HEK293 (cell line): ENCODE data around the gene TDRD10.

ENCODE experiments used
- CTCF ChIA-PET: fragments of 350-600 bp; formaldehyde crosslinking; extraction: SDS; loops from one replicate; lab custom pipeline; 2021; ENCODE audit warnings: antibody characterized with exemption; lab: Yijun Ruan, JAX
- POLR2A ChIA-PET: fragments of 300-600 bp; formaldehyde crosslinking; extraction: SDS; loops from one replicate; lab custom pipeline; 2020; ENCODE audit warnings: antibody characterized with exemption, inconsistent platforms; lab: Yijun Ruan, JAX
- H3K27ac ChIP-seq: fragments of 200-500 bp; sonication (Bioruptor generic); 2 replicates; pipeline ENCODE4 v1.5.1; 2014; ENCODE audit warnings: low read depth, low read length, control low read depth, inconsistent platforms; ENCODE audit errors: extremely low read depth
- H3K36me3 ChIP-seq, 2 experiments: fragments of 200-500 bp in 1 of 2; sonication (Bioruptor generic) in 1 of 2; 1 replicate in 1 of 2; 2 replicates in 1 of 2; pipeline ENCODE4 v1.5.1; 2014 to 2017; ENCODE audit warnings: inconsistent platforms in 2 of 2, low read length in 2 of 2; ENCODE audit not compliant: control insufficient read depth in 2 of 2, insufficient read depth in 1 of 2
- H3K4me1 ChIP-seq: fragments of 200-500 bp; sonication (Bioruptor generic); 2 replicates; pipeline ENCODE4 v1.5.1; 2014; ENCODE audit warnings: mild to moderate bottlenecking, low read length, inconsistent platforms; ENCODE audit not compliant: control insufficient read depth, insufficient read depth
- H3K4me3 ChIP-seq: 2 replicates; pipeline ENCODE4 v1.5.1; 2011; ENCODE audit warnings: low read depth, mild to moderate bottlenecking, control low read depth, low read length, moderate library complexity
- H3K9me3 ChIP-seq: fragments of 200-500 bp; sonication (Bioruptor generic); 2 replicates; pipeline ENCODE4 v1.5.1; 2014; ENCODE audit warnings: low read depth, low read length, inconsistent platforms; ENCODE audit not compliant: control insufficient read depth, insufficient read depth
- KLF16 ChIP-seq: fragments of 450-650 bp; formaldehyde crosslinking; IDR thresholded peaks from 2 replicates; pipeline ENCODE4 v1.5.1; 2017; ENCODE audit warnings: missing biosample characterization, missing genetic modification characterization
- KLF9 ChIP-seq: fragments of 450-650 bp; formaldehyde crosslinking; IDR thresholded peaks from 2 replicates; pipeline ENCODE4 v1.5.1; 2016; ENCODE audit warnings: missing biosample characterization, missing genetic modification characterization, low read depth
- MYNN ChIP-seq: fragments of 450-650 bp; formaldehyde crosslinking; IDR thresholded peaks from 2 replicates; pipeline ENCODE4 v1.5.1; 2016; ENCODE audit warnings: missing biosample characterization, missing genetic modification characterization, borderline replicate concordance
- YY1 ChIP-seq: fragments of 450-650 bp; formaldehyde crosslinking; IDR thresholded peaks from 2 replicates; pipeline ENCODE4 v1.5.1; 2018; ENCODE audit warnings: missing biosample characterization, missing genetic modification characterization
- YY2 ChIP-seq: fragments of 450-650 bp; formaldehyde crosslinking; IDR thresholded peaks from 2 replicates; pipeline ENCODE4 v1.5.1; 2016; ENCODE audit warnings: missing biosample characterization, missing genetic modification characterization
- ZBTB20 ChIP-seq: fragments of 450-650 bp; formaldehyde crosslinking; IDR thresholded peaks from 2 replicates; pipeline ENCODE4 v1.5.1; 2016; ENCODE audit warnings: missing biosample characterization, missing genetic modification characterization
- ZBTB21 ChIP-seq: fragments of 450-650 bp; formaldehyde crosslinking; IDR thresholded peaks from 2 replicates; pipeline ENCODE4 v1.5.1; 2017; ENCODE audit warnings: missing biosample characterization, missing genetic modification characterization
- ZBTB8A ChIP-seq: fragments of 450-650 bp; formaldehyde crosslinking; IDR thresholded peaks from 2 replicates; pipeline ENCODE4 v1.5.1; 2016; ENCODE audit warnings: missing biosample characterization, missing genetic modification characterization
- ZIC2 ChIP-seq: fragments of 450-650 bp; formaldehyde crosslinking; IDR thresholded peaks from 2 replicates; pipeline ENCODE4 v1.5.1; 2016; ENCODE audit warnings: missing biosample characterization, missing genetic modification characterization
- ZNF140 ChIP-seq: fragments of 450-650 bp; formaldehyde crosslinking; IDR thresholded peaks from 2 replicates; pipeline ENCODE4 v1.5.1; 2016; ENCODE audit warnings: missing biosample characterization, missing genetic modification characterization
- ZNF169 ChIP-seq: fragments of 450-650 bp; formaldehyde crosslinking; IDR thresholded peaks from 2 replicates; pipeline ENCODE4 v1.5.1; 2016; ENCODE audit warnings: missing biosample characterization, missing genetic modification characterization
- ZNF174 ChIP-seq: fragments of 450-650 bp; formaldehyde crosslinking; IDR thresholded peaks from 2 replicates; pipeline ENCODE4 v1.5.0; 2017; ENCODE audit warnings: missing biosample characterization, mild to moderate bottlenecking, missing genetic modification characterization
- ZNF175 ChIP-seq: fragments of 450-650 bp; formaldehyde crosslinking; IDR thresholded peaks from 2 replicates; pipeline ENCODE4 v1.5.1; 2016; ENCODE audit warnings: missing biosample characterization, missing genetic modification characterization
- ZNF19 ChIP-seq: fragments of 450-650 bp; formaldehyde crosslinking; IDR thresholded peaks from 2 replicates; pipeline ENCODE4; 2016; ENCODE audit warnings: missing biosample characterization, missing genetic modification characterization, low read depth
- ZNF202 ChIP-seq: fragments of 450-650 bp; formaldehyde crosslinking; IDR thresholded peaks from 2 replicates; pipeline ENCODE4 v1.5.1; 2016; ENCODE audit warnings: missing biosample characterization, missing genetic modification characterization, borderline replicate concordance
- ZNF214 ChIP-seq: fragments of 450-650 bp; formaldehyde crosslinking; IDR thresholded peaks from 2 replicates; pipeline ENCODE4 v1.5.1; 2017; ENCODE audit warnings: missing biosample characterization, mild to moderate bottlenecking, missing genetic modification characterization, borderline replicate concordance
- ZNF23 ChIP-seq: fragments of 450-650 bp; formaldehyde crosslinking; IDR thresholded peaks from 2 replicates; pipeline ENCODE4 v1.5.1; 2016; ENCODE audit warnings: missing biosample characterization, missing genetic modification characterization, borderline replicate concordance
- ZNF416 ChIP-seq: fragments of 450-650 bp; formaldehyde crosslinking; IDR thresholded peaks from 2 replicates; pipeline ENCODE4 v1.5.1; 2016; ENCODE audit warnings: missing biosample characterization, missing genetic modification characterization
- ZNF473 ChIP-seq: fragments of 450-650 bp; formaldehyde crosslinking; IDR thresholded peaks from 2 replicates; pipeline ENCODE4 v1.5.1; 2017; ENCODE audit warnings: missing biosample characterization, missing genetic modification characterization
- ZNF488 ChIP-seq: fragments of 450-650 bp; formaldehyde crosslinking; IDR thresholded peaks from 2 replicates; pipeline ENCODE4 v1.5.1; 2016; ENCODE audit warnings: missing biosample characterization, missing genetic modification characterization
- ZNF596 ChIP-seq: fragments of 450-650 bp; IDR thresholded peaks from 2 replicates; pipeline ENCODE4 v1.5.0; 2018; ENCODE audit warnings: missing biosample characterization, mild to moderate bottlenecking, missing genetic modification characterization, moderate library complexity
- ZNF624 ChIP-seq: fragments of 450-650 bp; formaldehyde crosslinking; IDR thresholded peaks from 2 replicates; pipeline ENCODE4 v1.5.1; 2017; ENCODE audit warnings: missing biosample characterization, missing genetic modification characterization
- ZNF645 ChIP-seq: fragments of 450-650 bp; formaldehyde crosslinking; IDR thresholded peaks from 2 replicates; pipeline ENCODE4; 2016; ENCODE audit warnings: missing biosample characterization, missing genetic modification characterization
- ZNF677 ChIP-seq: fragments of 450-650 bp; IDR thresholded peaks from 2 replicates; pipeline ENCODE4 v1.5.0; 2018; ENCODE audit warnings: missing biosample characterization, mild to moderate bottlenecking, missing genetic modification characterization, moderate library complexity
- ZNF747 ChIP-seq: fragments of 450-650 bp; formaldehyde crosslinking; IDR thresholded peaks from 2 replicates; pipeline ENCODE4 v1.5.1; 2016; ENCODE audit warnings: missing biosample characterization, missing genetic modification characterization
- ZNF830 ChIP-seq: fragments of 450-650 bp; IDR thresholded peaks from 2 replicates; pipeline ENCODE4 v1.5.0; 2018; ENCODE audit warnings: missing biosample characterization, missing genetic modification characterization, low read depth, mild to moderate bottlenecking, moderate library complexity
- ZSCAN4 ChIP-seq: fragments of 450-650 bp; formaldehyde crosslinking; IDR thresholded peaks from 2 replicates; pipeline ENCODE4 v1.5.1; 2017; ENCODE audit warnings: missing biosample characterization, missing genetic modification characterization
- TF ChIP-seq, protein P1 (sequence below): fragments of 450-650 bp; formaldehyde crosslinking; IDR thresholded peaks from 2 replicates; pipeline ENCODE4 v1.5.1; 2016; ENCODE audit warnings: missing biosample characterization, missing genetic modification characterization
- TF ChIP-seq, protein P2 (sequence below): fragments of 450-650 bp; formaldehyde crosslinking; IDR thresholded peaks from 2 replicates; pipeline ENCODE4 v1.5.1; 2017; ENCODE audit warnings: missing biosample characterization, missing genetic modification characterization
- TF ChIP-seq, protein P3 (sequence below): fragments of 450-650 bp; formaldehyde crosslinking; IDR thresholded peaks from 2 replicates; pipeline ENCODE4 v1.5.1; 2017; ENCODE audit warnings: missing biosample characterization, missing genetic modification characterization

The TDRD10 gene

DNA sequence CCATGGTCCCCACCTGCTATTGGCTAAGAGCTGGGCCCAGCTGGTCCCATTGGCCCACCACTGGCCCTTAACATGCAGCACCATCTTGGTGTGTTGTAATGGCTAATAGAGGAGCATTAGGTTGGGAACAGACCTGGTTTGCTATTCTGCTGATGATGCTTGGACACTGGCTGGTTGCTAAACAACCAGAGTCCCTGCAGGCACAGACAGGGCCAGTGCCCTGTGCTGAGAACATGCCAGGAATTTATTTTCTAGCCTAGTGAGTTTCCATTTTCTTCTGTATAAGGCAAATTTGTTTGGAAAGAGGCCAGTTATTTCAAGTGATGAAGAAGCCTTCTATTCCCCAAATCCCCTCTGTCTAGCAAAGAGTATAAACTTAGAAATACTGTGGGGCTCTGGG lies 42.9 kb upstream of the TDRD10 start:
- Histone ChIP-seq H3K4me1 (no peaks in the 10 kb centered on the region), H3K4me3 (no peak overlapping the region), H3K9me3 (no peaks in the 10 kb centered on the region), H3K36me3 (no peaks in the 10 kb centered on the region), H3K27ac (no peak overlapping the region)
- POLR2A ChIA-PET, result interaction anchor here (0.5 kb wide), 1 partner anchor 107 kb away, joined by 3 read pairs; no protein-coding TSS in a partner anchor
- CTCF ChIA-PET, result interaction anchor here (1.3 to 1.4 kb wide), 3 partner anchors 20 to 88 kb away, joined by 3 to 5 read pairs (median 4); no protein-coding TSS in a partner anchor
- TF ChIP-seq ZNF473 (tag by site-specific recombination) (no peak), ZNF23 (tag by site-specific recombination) (no peak), ZIC2 (tag by site-specific recombination) (no peak), ZNF830 (tag by site-specific recombination) (no peak), ZNF747 (tag by site-specific recombination) (no peak), ZNF19 (no peak), ZNF624 (tag by site-specific recombination) (no peak), KLF9 (no peak), ZNF140 (tag by site-specific recombination) (no peak), ZNF175 (no peak), MYNN (no peak), KLF16 (tag by site-specific recombination) (no peak), ZNF202 (no peak)
- TF ChIP-seq, protein P1, sequence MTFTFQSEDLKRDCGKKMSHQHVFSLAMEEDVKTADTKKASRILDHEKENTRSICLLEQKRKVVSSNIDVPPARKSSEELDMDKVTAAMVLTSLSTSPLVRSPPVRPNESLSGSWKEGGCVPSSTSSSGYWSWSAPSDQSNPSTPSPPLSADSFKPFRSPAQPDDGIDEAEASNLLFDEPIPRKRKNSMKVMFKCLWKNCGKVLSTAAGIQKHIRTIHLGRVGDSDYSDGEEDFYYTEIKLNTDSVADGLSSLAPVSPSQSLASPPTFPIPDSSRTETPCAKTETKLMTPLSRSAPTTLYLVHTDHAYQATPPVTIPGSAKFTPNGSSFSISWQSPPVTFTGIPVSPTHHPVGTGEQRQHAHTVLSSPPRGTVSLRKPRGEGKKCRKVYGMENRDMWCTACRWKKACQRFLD (tag by site-specific recombination), result no peak

DNA sequence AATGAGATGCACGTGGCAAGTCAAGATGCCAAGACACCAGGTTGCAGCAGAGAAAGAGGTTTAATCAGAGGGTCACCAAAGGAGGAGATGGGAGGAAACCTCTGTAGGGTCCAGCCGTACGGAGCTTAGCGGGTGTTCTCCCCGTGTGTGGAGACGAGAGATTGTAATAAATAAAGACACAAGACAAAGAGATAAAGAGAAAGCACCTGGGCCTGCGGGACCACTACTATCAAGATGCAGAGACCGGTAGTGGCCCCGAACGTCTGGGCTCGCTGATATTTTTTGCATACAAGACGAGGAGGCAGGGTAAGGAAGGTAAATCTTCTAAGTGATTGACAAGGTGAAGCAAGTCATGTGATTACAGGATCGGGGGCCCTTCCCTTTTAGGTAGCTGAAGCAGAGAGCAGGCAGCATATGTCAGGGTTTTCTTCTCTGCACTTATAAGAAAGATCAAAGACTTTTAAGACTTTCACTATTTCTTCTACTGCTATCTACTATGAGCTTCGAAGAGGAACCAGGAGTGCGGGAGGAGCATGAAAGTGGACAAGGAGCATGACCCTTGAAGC lies 41.2 kb upstream of the TDRD10 start:
- ChIA-PET POLR2A (no interaction called here), CTCF (interaction anchor here (0.6 to 1.4 kb wide), 4 partner anchors 18 to 175 kb away, joined by 3 to 5 read pairs (median 4); no protein-coding TSS in a partner anchor)
- no peaks in the 10 kb centered on the region for H3K9me3 ChIP-seq
- no peak overlapping the region for H3K4me3 ChIP-seq
- no peaks in the 10 kb centered on the region for H3K4me1 ChIP-seq
- no peaks in the 10 kb centered on the region for H3K36me3 ChIP-seq
- no peak overlapping the region for H3K27ac ChIP-seq
- TF ChIP-seq ZNF645 (no peak), ZBTB20 (tag by site-specific recombination) (no peak), ZNF747 (tag by site-specific recombination) (no peak), ZBTB8A (tag by site-specific recombination) (no peak), ZNF214 (tag by site-specific recombination) (no peak), ZSCAN4 (tag by site-specific recombination) (no peak), YY1 (no peak), ZNF174 (no peak), ZNF488 (tag by site-specific recombination) (no peak), ZNF677 (tag by site-specific recombination) (no peak), ZBTB21 (tag by site-specific recombination) (no peak), ZNF169 (tag by site-specific recombination) (no peak), ZNF596 (no peak), YY2 (tag by site-specific recombination) (no peak), MYNN (no peak), ZNF19 (no peak), ZNF416 (tag by site-specific recombination) (no peak)
- TF ChIP-seq, protein P2, sequence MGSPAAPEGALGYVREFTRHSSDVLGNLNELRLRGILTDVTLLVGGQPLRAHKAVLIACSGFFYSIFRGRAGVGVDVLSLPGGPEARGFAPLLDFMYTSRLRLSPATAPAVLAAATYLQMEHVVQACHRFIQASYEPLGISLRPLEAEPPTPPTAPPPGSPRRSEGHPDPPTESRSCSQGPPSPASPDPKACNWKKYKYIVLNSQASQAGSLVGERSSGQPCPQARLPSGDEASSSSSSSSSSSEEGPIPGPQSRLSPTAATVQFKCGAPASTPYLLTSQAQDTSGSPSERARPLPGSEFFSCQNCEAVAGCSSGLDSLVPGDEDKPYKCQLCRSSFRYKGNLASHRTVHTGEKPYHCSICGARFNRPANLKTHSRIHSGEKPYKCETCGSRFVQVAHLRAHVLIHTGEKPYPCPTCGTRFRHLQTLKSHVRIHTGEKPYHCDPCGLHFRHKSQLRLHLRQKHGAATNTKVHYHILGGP, result no peak
- TF ChIP-seq, protein P3, sequence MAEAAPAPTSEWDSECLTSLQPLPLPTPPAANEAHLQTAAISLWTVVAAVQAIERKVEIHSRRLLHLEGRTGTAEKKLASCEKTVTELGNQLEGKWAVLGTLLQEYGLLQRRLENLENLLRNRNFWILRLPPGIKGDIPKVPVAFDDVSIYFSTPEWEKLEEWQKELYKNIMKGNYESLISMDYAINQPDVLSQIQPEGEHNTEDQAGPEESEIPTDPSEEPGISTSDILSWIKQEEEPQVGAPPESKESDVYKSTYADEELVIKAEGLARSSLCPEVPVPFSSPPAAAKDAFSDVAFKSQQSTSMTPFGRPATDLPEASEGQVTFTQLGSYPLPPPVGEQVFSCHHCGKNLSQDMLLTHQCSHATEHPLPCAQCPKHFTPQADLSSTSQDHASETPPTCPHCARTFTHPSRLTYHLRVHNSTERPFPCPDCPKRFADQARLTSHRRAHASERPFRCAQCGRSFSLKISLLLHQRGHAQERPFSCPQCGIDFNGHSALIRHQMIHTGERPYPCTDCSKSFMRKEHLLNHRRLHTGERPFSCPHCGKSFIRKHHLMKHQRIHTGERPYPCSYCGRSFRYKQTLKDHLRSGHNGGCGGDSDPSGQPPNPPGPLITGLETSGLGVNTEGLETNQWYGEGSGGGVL (tag by site-specific recombination), result no peak
